H1 (cell line): Measurements from ENCODE around the gene CD300E.

ENCODE experiments used
- BACH1 ChIP-seq: IDR thresholded peaks from 2 replicates; pipeline ENCODE4 v1.6.1; 2012; ENCODE audit warnings: low read length, improper control_type of control experiment
- CHD2 ChIP-seq: IDR thresholded peaks from 2 replicates; pipeline ENCODE4 v1.6.1; 2012; ENCODE audit warnings: low read length, improper control_type of control experiment
- CTCF ChIP-seq, 3 experiments: IDR thresholded peaks; 1 replicate in 2 of 3; 2 replicates in 1 of 3; pipeline versions ENCODE4 v1.5.1 to v1.6.1; 2011; ENCODE audit warnings: low read length in 3 of 3, mild to moderate bottlenecking in 3 of 3, inconsistent platforms in 2 of 3, low read depth in 1 of 3, moderate library complexity in 1 of 3; ENCODE audit not compliant: insufficient read depth in 1 of 3; ENCODE audit errors: control extremely low read depth in 1 of 3
- KDM1A ChIP-seq: fragments of 200-600, 300-600 bp; sonication (generic); IDR thresholded peaks from 2 replicates; pipeline ENCODE4 v1.7.1; 2016; ENCODE audit warnings: mild to moderate bottlenecking, low read length, borderline replicate concordance
- MAX ChIP-seq: IDR thresholded peaks from 2 replicates; pipeline ENCODE4 v1.6.1; 2012; ENCODE audit warnings: inconsistent platforms
- TEAD4 ChIP-seq: IDR thresholded peaks from 2 replicates; pipeline ENCODE4 v1.6.1; 2012; ENCODE audit warnings: low read depth, low read length, inconsistent platforms, mixed read lengths

GRCh38 chr17:74663561-74663960 is 40.0 kb upstream of the CD300E start:
- TF ChIP-seq TEAD4: no peak
- TF ChIP-seq BACH1: no peak
- TF ChIP-seq KDM1A: no peak
- TF ChIP-seq CTCF (IDR thresholded peaks at IDR 0.05; ENCODE audit: control extremely low read depth in 1 of 3, insufficient read depth in 1 of 3, low read depth in 1 of 3, low read length in 3 of 3): no peak
- TF ChIP-seq CHD2: no peak
- no peak for TF ChIP-seq MAX
